Natural killer cell (primary cell): ENCODE data around the gene FAT1. TPM values are rescaled to one million over a fixed set of nuclear protein-coding genes. Genes with fewer than 3 reads are reported as not detected.

Experiments used
- ATAC-seq, 3 donors: fragments of 150-1000 bp in 2 of 3; fragments of 200-7000 bp in 1 of 3; cut with Tn5 transposase; 1 replicate in 1 of 3; 2 replicates in 2 of 3; pipeline ENCODE4 v1.10.0; 2021; ENCODE audit warnings: mild to moderate bottlenecking in 2 of 3, moderate library complexity in 2 of 3
- DNase-seq, 2 donors: peaks; one replicate each; pipeline versions ENCODE4 v3.0.0 to v3.0.0-alpha.2; 2013 to 2021; ENCODE audit warnings: mixed read lengths in 1 of 2
- H3K27ac ChIP-seq: one replicate; pipeline ENCODE4 v1.5.1; 2013; ENCODE audit warnings: mild to moderate bottlenecking, low read length
- H3K27me3 ChIP-seq: one replicate; pipeline ENCODE4 v1.6.1; 2013; ENCODE audit warnings: low read length; ENCODE audit not compliant: control insufficient read depth, insufficient read depth
- H3K36me3 ChIP-seq: one replicate; pipeline ENCODE4 v1.6.1; 2013; ENCODE audit warnings: low read length; ENCODE audit not compliant: control insufficient read depth, insufficient read depth
- H3K4me1 ChIP-seq: one replicate; pipeline ENCODE4 v1.6.1; 2013; ENCODE audit warnings: low read length; ENCODE audit not compliant: control insufficient read depth, insufficient read depth
- H3K4me3 ChIP-seq: one replicate; pipeline ENCODE4 v1.5.1; 2013; ENCODE audit warnings: low read length
- H3K9me3 ChIP-seq: one replicate; pipeline ENCODE4 v1.6.1; 2013; ENCODE audit warnings: low read length; ENCODE audit not compliant: control insufficient read depth, insufficient read depth
- H3K27ac Mint-ChIP-seq, 2 donors: one replicate each; pipeline ENCODE4 v1.8.0; 2022; ENCODE audit warnings: mild to moderate bottlenecking in 2 of 2, mixed read lengths in 2 of 2, moderate library complexity in 1 of 2
- H3K27me3 Mint-ChIP-seq, 2 donors: one replicate each; pipeline ENCODE4 v1.8.0; 2022; ENCODE audit warnings: low read depth in 2 of 2, mixed read lengths in 2 of 2
- H3K36me3 Mint-ChIP-seq: one replicate; pipeline ENCODE4 v1.8.0; 2022; ENCODE audit warnings: mixed read lengths
- H3K4me1 Mint-ChIP-seq, 2 donors: one replicate each; pipeline ENCODE4 v1.8.0; 2022; ENCODE audit warnings: mixed read lengths in 2 of 2
- H3K4me3 Mint-ChIP-seq: one replicate; pipeline ENCODE4 v1.8.0; 2022; ENCODE audit warnings: mild to moderate bottlenecking, moderate library complexity, mixed read lengths
- H3K9me3 Mint-ChIP-seq, 2 donors: one replicate each; pipeline ENCODE4 v1.8.0; 2022; ENCODE audit warnings: mixed read lengths in 2 of 2
- WGBS: methylation state at CpG from one replicate; pipeline ENCODE4 v1.1.7; 2013; ENCODE audit warnings: missing lambda C conversion rate; ENCODE audit not compliant: insufficient coverage; 5-methylcytosine and 5-hydroxymethylcytosine counted together
- intact Hi-C: fragments of 100-400 bp; cut with micrococcal nuclease; formaldehyde crosslinking; loops from one replicate; pipeline ENCODE4 v1.14.2; 2022
- total RNA-seq, 4 donors: library from RNA; stranded (reverse); fragments of 120-200 nt in 1 of 4; gene quantifications; one replicate each; pipeline versions ENCODE4 v1.2.3 to v1.2.4, GENCODE V29; 2013 to 2022
- TF ChIP-seq, protein P1 (sequence below): fragments of 200-600 bp; IDR thresholded peaks from one replicate; pipeline ENCODE4 v1.8.0; 2022; ENCODE audit warnings: antibody characterized with exemption

Gene FAT1
- total RNA-seq, 3 donors from 2014 or later (not counting 1 experiment from before 2014, with no cell fraction given), result not detected

DNA sequence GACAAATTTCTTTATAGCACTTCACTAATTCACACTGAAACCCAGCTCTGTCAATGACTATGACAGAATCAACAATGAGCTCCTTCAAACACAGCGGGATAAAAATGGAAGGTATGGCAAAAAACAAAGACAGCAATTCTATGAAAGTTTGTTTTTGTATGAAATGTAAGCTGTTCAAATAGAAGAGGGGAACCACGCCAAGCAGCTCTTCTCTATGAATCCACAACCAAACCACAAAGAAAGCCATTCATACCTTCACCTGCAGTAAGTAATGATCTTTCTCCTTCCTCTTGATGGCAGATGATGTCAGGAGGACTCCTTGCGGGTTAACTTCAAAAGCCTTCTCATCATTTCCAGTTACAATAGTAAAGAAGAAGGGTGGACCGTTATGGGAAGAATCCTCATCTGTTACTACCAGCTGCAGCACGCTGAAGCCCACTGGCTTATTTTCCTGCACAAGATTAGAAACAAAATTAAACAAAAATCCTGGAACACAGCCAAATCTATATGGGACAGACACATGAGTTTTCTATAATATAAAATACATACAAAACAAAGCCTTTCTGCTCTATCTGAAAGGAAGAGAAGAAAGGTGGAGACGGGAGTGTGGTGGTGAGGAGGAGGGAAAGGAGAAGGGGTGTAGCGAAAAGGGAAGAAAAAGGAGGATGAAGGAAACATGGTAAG lies 119.4 kb downstream of the FAT1 start:
- no peak for DNase-seq
- H3K4me1 Mint-ChIP-seq, result no peaks in the 10 kb centered on the region
- Histone ChIP-seq H3K4me3 (no peak overlapping the region), H3K36me3 (no peaks in the 10 kb centered on the region), H3K9me3 (peaks cover 3% of the 10 kb centered on the region), H3K4me1 (no peaks in the 10 kb centered on the region), H3K27me3 (no peaks in the 10 kb centered on the region), H3K27ac (no peak overlapping the region)
- TF ChIP-seq, protein P1, sequence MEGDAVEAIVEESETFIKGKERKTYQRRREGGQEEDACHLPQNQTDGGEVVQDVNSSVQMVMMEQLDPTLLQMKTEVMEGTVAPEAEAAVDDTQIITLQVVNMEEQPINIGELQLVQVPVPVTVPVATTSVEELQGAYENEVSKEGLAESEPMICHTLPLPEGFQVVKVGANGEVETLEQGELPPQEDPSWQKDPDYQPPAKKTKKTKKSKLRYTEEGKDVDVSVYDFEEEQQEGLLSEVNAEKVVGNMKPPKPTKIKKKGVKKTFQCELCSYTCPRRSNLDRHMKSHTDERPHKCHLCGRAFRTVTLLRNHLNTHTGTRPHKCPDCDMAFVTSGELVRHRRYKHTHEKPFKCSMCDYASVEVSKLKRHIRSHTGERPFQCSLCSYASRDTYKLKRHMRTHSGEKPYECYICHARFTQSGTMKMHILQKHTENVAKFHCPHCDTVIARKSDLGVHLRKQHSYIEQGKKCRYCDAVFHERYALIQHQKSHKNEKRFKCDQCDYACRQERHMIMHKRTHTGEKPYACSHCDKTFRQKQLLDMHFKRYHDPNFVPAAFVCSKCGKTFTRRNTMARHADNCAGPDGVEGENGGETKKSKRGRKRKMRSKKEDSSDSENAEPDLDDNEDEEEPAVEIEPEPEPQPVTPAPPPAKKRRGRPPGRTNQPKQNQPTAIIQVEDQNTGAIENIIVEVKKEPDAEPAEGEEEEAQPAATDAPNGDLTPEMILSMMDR, result no peak
- 91% methylated on average over 4 of the region's 7 CpGs for WGBS
- H3K9me3 Mint-ChIP-seq, result peaks cover 4 to 7% of the 10 kb centered on the region in 2 donors
- H3K27ac Mint-ChIP-seq, result no peak overlapping the region
- H3K4me3 Mint-ChIP-seq, result no peak overlapping the region
- ATAC-seq, result no peak
- no peaks in the 10 kb centered on the region for H3K36me3 Mint-ChIP-seq
- no peaks in the 10 kb centered on the region for H3K27me3 Mint-ChIP-seq
- intact Hi-C loops, result no loop called here

- ATAC-seq (no peak), DNase-seq (no peak)
- no peaks in the 10 kb centered on the region for H3K36me3 ChIP-seq
- no peak overlapping the region for H3K4me3 ChIP-seq
- Mint-ChIP-seq H3K9me3 (peaks cover 4% of the 10 kb centered on the region in 2 donors), H3K27ac (no peak overlapping the region), H3K27me3 (no peaks in the 10 kb centered on the region), H3K4me1 (no peaks in the 10 kb centered on the region), H3K4me3 (no peak overlapping the region), H3K36me3 (no peaks in the 10 kb centered on the region)
- intact Hi-C loops, result no loop called here
- no peaks in the 10 kb centered on the region for H3K27me3 ChIP-seq
- H3K27ac ChIP-seq, result no peak overlapping the region
- H3K9me3 ChIP-seq, result no peaks in the 10 kb centered on the region
- H3K4me1 ChIP-seq, result no peaks in the 10 kb centered on the region
- TF ChIP-seq, protein P1, result no peak
- 96% methylated on average over 8 of the region's 9 CpGs for WGBS
These were observed 120.7 kb downstream of the FAT1 start for GRCh38 chr4:186602978-186603377.

- no peaks in the 10 kb centered on the region for H3K27me3 Mint-ChIP-seq
- H3K27ac ChIP-seq, result no peak overlapping the region
- peaks cover 0 to 2% of the 10 kb centered on the region in 2 donors for H3K9me3 Mint-ChIP-seq
- H3K4me1 Mint-ChIP-seq, result no peaks in the 10 kb centered on the region
- H3K27ac Mint-ChIP-seq, result no peak overlapping the region
- H3K27me3 ChIP-seq, result no peaks in the 10 kb centered on the region
- H3K9me3 ChIP-seq, result no peaks in the 10 kb centered on the region
- no peaks in the 10 kb centered on the region for H3K36me3 ChIP-seq
- intact Hi-C loops, result no loop called here
- no peak overlapping the region for H3K4me3 Mint-ChIP-seq
- no peak for ATAC-seq
- no peak for DNase-seq
- H3K4me1 ChIP-seq, result no peaks in the 10 kb centered on the region
- H3K36me3 Mint-ChIP-seq, result no peaks in the 10 kb centered on the region
- TF ChIP-seq, protein P1, result no peak
- no peak overlapping the region for H3K4me3 ChIP-seq
- 89% methylated on average over 10 of the region's 10 CpGs for WGBS
These were observed 124.2 kb downstream of the FAT1 start for GRCh38 chr4:186599483-186599882.

DNA sequence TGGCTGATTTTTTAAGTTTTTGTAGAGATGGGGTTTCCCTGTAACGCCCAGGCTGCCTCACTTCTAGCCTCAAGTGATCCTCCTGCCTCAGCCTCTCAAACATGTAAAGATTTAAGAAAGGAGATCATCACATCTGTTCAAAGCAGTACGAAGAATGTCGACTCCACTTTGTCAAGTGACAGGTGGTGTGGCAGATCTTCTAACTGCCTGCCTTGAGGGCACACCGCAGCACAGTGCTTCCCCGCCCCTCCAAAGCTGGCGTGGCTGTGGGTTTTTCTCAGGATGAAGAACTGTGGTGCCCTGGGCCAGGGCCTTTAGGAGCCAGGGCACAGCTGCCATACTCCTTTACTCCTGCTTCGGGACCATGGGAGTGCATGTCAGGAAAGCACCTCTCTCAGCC lies 125.0 kb downstream of the FAT1 start:
- 88% methylated on average over 7 of the region's 7 CpGs for WGBS

More for the DNA sequence above, 125.0 kb downstream of the FAT1 start:
- no peaks in the 10 kb centered on the region for H3K36me3 Mint-ChIP-seq
- H3K27me3 ChIP-seq, result no peaks in the 10 kb centered on the region
- no peak overlapping the region for H3K4me3 ChIP-seq
- no peak overlapping the region for H3K27ac ChIP-seq
- intact Hi-C loops, result no loop called here
- DNase-seq (no peak), ATAC-seq (no peak)
- no peaks in the 10 kb centered on the region for H3K36me3 ChIP-seq
- H3K4me3 Mint-ChIP-seq, result no peak overlapping the region
- H3K9me3 ChIP-seq, result no peaks in the 10 kb centered on the region
- TF ChIP-seq, protein P1, result no peak
- peaks cover 0 to 2% of the 10 kb centered on the region in 2 donors for H3K9me3 Mint-ChIP-seq
- no peaks in the 10 kb centered on the region for H3K4me1 Mint-ChIP-seq
- H3K27me3 Mint-ChIP-seq, result no peaks in the 10 kb centered on the region
- H3K27ac Mint-ChIP-seq, result no peak overlapping the region
- H3K4me1 ChIP-seq, result no peaks in the 10 kb centered on the region
